HEK293T (cell line): Measurements from ENCODE around the gene EPHA5.

Experiments used
- CTCF ChIA-PET: fragments of 350-600 bp; formaldehyde crosslinking; extraction: SDS; loops from one replicate; lab custom pipeline; 2021; ENCODE audit warnings: antibody characterized with exemption, inconsistent platforms; lab: Yijun Ruan, JAX
- POLR2A ChIA-PET: fragments of 350-600 bp; formaldehyde crosslinking; extraction: SDS; loops from one replicate; lab custom pipeline; 2020; ENCODE audit warnings: antibody characterized with exemption, inconsistent platforms; lab: Yijun Ruan, JAX
- DNase-seq: peaks from one replicate; pipeline ENCODE4 v3.0.0; 2012; ENCODE audit warnings: mixed read lengths; ENCODE audit errors: extremely low spot score
- ARNT ChIP-seq: fragments of 450-650 bp; IDR thresholded peaks from 2 replicates; pipeline ENCODE4 v1.6.1; 2017; ENCODE audit warnings: mild to moderate bottlenecking
- BHLHE40 ChIP-seq: fragments of 450-650 bp; IDR thresholded peaks from 2 replicates; pipeline ENCODE4 v1.6.1; 2016; ENCODE audit warnings: mild to moderate bottlenecking, moderate library complexity, borderline replicate concordance
- CTBP1 ChIP-seq: fragments of 450-650 bp; IDR thresholded peaks from 2 replicates; pipeline ENCODE4 v1.6.1; 2016; ENCODE audit warnings: borderline replicate concordance
- ELF4 ChIP-seq: fragments of 450-650 bp; IDR thresholded peaks from 2 replicates; pipeline ENCODE4 v1.6.1; 2017; ENCODE audit warnings: antibody characterized with exemption
- FOXA1 ChIP-seq: fragments of 450-650 bp; IDR thresholded peaks from 2 replicates; pipeline ENCODE4 v1.6.1; 2016; ENCODE audit warnings: mild to moderate bottlenecking
- FOXK2 ChIP-seq: fragments of 450-650 bp; IDR thresholded peaks from 2 replicates; pipeline ENCODE4 v1.6.1; 2016; ENCODE audit warnings: mild to moderate bottlenecking
- FOXM1 ChIP-seq: fragments of 450-650 bp; IDR thresholded peaks from 2 replicates; pipeline ENCODE4 v1.6.1; 2017; ENCODE audit warnings: mild to moderate bottlenecking, borderline replicate concordance
- HDGF ChIP-seq: fragments of 450-650 bp; IDR thresholded peaks from 2 replicates; pipeline ENCODE4 v1.6.1; 2017; ENCODE audit warnings: antibody characterized with exemption, borderline replicate concordance
- L3MBTL2 ChIP-seq: fragments of 450-650 bp; conservative IDR thresholded peaks from 2 replicates; pipeline ENCODE4 v1.6.1; 2016; ENCODE audit warnings: mild to moderate bottlenecking
- LEF1 ChIP-seq: fragments of 450-650 bp; IDR thresholded peaks from 2 replicates; pipeline ENCODE4 v1.6.1; 2017; ENCODE audit warnings: mild to moderate bottlenecking, borderline replicate concordance
- NFRKB ChIP-seq: fragments of 450-650 bp; IDR thresholded peaks from 2 replicates; pipeline ENCODE4 v1.6.1; 2016; ENCODE audit warnings: mild to moderate bottlenecking, moderate library complexity
- PKNOX1 ChIP-seq: fragments of 450-650 bp; IDR thresholded peaks from 2 replicates; pipeline ENCODE4 v1.6.1; 2016
- SP1 ChIP-seq: fragments of 450-650 bp; IDR thresholded peaks from 2 replicates; pipeline ENCODE4 v1.6.1; 2017
- SUZ12 ChIP-seq: fragments of 450-650 bp; IDR thresholded peaks from 2 replicates; pipeline ENCODE4 v1.6.1; 2016; ENCODE audit warnings: mild to moderate bottlenecking
- TARDBP ChIP-seq: fragments of 450-650 bp; IDR thresholded peaks from 2 replicates; pipeline ENCODE4 v1.6.1; 2016
- ZNF384 ChIP-seq: fragments of 450-650 bp; IDR thresholded peaks from 2 replicates; pipeline ENCODE4 v1.6.1; 2016

EPHA5 gene

DNA sequence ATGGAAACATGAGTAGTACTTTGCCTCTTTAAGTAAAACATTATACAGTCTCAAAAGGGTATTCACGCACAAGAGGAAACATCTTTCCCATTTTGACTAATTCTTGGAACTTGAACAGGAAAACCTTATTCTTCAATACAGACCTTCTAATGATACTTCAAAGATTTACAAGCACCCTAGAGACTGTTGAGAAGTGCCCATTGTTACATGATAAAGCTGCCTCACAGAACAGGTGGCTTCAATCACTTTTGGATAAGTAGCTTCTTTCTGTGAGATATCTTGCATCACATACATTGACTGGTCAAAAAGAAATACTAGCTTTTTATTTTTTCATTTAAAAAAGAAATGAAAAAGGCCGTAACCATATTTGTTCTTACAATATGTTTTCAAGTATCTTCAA lies 219.4 kb downstream of the EPHA5 start:
- DNase-seq = no peak
- POLR2A ChIA-PET = no interaction called here
- TF ChIP-seq FOXA1 = no peak
- TF ChIP-seq LEF1 = no peak
- TF ChIP-seq FOXK2 = no peak
- TF ChIP-seq HDGF = no peak
- TF ChIP-seq FOXM1 = no peak
- TF ChIP-seq SUZ12 = no peak
- TF ChIP-seq NFRKB = no peak
- TF ChIP-seq SP1 = no peak
- TF ChIP-seq CTBP1 = no peak
- TF ChIP-seq ZNF384 = no peak
- TF ChIP-seq BHLHE40 = no peak
- no peak for TF ChIP-seq TARDBP
- no peak for TF ChIP-seq ELF4
- no peak for TF ChIP-seq L3MBTL2
- no peak for TF ChIP-seq PKNOX1
- TF ChIP-seq ARNT = no peak
- CTCF ChIA-PET = no interaction called here

GRCh38 chr4:65437102-65437501 lies 233.2 kb downstream of the EPHA5 start:
- DNase-seq = no peak
- ChIA-PET POLR2A (no interaction called here), CTCF (no interaction called here)
- TF ChIP-seq PKNOX1 (no peak), ARNT (no peak), FOXA1 (no peak), LEF1 (no peak)

DNA sequence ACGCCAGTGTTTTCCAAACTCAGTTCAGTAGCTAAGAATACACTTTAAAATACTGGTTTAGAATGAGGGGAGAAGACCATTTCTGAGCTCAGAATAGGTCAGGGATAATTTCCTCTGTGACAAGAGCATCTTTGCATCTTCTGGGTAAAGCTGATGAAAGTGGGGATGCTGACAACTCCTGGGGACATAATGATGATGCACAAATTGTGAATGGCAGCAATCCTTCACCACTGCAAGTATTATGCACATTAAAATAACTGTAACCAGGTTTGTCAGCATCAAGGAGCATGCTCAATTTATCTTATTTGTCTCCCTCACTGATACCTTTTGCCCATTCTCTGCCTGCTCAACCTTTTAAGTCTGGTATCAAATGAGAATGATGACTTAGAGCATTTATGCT lies 248.2 kb downstream of the EPHA5 start:
- ChIA-PET POLR2A (no interaction called here), CTCF (no interaction called here)
- TF ChIP-seq FOXM1 (no peak), PKNOX1 (no peak)
- no peak for DNase-seq

- ChIA-PET POLR2A (interaction anchor here (0.7 kb wide), 1 partner anchor 258 kb away, joined by 3 read pairs; no protein-coding TSS in a partner anchor), CTCF (no interaction called here)
- no peak for DNase-seq
- TF ChIP-seq FOXA1 = no peak
- TF ChIP-seq CTBP1 = no peak
These were observed 250.3 kb downstream of the EPHA5 start for GRCh38 chr4:65420036-65420435.

DNA sequence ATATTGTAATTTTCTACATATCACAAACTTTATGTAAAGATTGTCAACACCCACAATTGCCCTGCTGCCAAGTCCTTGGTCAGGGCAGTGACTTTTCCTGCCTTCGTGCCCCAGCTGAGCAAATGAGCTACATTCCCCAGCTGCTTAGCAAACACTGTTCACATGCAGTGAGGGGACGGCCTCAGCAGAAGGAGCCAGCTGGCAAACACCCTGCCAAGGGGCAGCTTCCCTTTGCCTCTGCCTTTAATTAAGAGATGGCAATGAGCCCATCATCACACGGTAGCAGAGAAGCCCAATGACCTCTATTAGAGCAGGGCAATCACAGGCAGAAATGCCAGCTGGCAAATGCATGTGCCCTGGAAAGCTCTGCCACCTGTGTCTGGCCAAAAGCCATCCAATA lies 253.4 kb downstream of the EPHA5 start:
- CTCF ChIA-PET = no interaction called here
- POLR2A ChIA-PET = no interaction called here
- TF ChIP-seq NFRKB = no peak
- no peak for TF ChIP-seq ARNT
- no peak for TF ChIP-seq SP1
- TF ChIP-seq ELF4 = no peak
- TF ChIP-seq LEF1 = no peak
- no peak for TF ChIP-seq TARDBP
- TF ChIP-seq PKNOX1 = no peak
- no peak for TF ChIP-seq BHLHE40
- no peak for TF ChIP-seq ZNF384
- TF ChIP-seq FOXM1 = no peak
- TF ChIP-seq CTBP1 = no peak
- TF ChIP-seq FOXK2 = no peak
- no peak for TF ChIP-seq SUZ12
- DNase-seq = peak; percentile 3

DNA sequence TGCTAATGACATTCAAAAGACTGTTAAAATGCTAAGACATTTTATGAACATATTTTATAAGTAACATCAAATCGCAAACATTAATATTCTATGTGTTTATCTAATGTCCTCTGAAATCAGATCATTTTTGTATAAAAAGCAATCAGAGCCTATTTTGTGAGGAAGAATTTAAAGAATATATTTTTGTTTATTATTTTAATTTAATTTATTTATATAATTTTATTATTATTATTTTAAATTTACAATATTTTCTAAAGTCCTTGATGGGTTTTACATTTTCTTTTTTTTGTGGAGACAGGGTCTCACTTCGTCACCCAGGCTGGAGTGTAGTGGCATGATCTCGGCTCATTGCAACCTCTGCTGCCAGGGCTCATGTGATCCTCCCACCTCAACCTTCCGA lies 262.8 kb downstream of the EPHA5 start:
- TF ChIP-seq ARNT = no peak
- no peak for TF ChIP-seq BHLHE40
- no peak for TF ChIP-seq ZNF384
- no peak for TF ChIP-seq HDGF
- ChIA-PET CTCF (no interaction called here), POLR2A (no interaction called here)
- DNase-seq = no peak

DNA sequence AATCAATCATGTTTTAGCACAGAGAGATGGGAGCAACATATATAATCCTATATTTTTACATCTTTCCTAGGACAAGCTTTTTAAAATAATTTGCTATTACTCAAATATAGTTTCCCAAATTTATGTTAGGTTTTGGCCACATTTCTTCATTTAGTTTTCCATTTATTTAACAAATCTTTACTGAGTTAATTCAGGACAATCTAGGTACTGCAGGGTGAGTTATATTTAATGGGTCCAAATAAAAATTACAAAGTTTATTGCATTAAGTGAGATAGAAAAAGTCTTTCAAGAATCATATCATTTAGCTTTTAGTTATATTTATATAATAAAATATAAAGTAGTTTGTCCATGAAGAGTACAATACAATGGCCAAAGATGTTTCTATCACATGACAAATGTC lies 269.2 kb downstream of the EPHA5 start:
- CTCF ChIA-PET = no interaction called here
- no peak for TF ChIP-seq ARNT
- no peak for TF ChIP-seq BHLHE40
- TF ChIP-seq CTBP1 = no peak
- TF ChIP-seq PKNOX1 = no peak
- no peak for TF ChIP-seq FOXM1
- TF ChIP-seq LEF1 = no peak
- TF ChIP-seq SUZ12 = no peak
- no peak for TF ChIP-seq TARDBP
- no peak for TF ChIP-seq ELF4
- no peak for TF ChIP-seq NFRKB
- TF ChIP-seq SP1 = no peak
- no peak for TF ChIP-seq L3MBTL2
- TF ChIP-seq ZNF384 = no peak
- TF ChIP-seq FOXA1 = no peak
- no peak for TF ChIP-seq FOXK2
- no peak for TF ChIP-seq HDGF
- POLR2A ChIA-PET = no interaction called here
- DNase-seq = no peak
